Lower leg skin (tissue), 3 donors: ENCODE data around the gene HMGN2.

Experiments
- POLR2A ChIP-seq, 2 donors: fragments of 450-650 bp; IDR thresholded peaks; one replicate each; pipeline ENCODE4 v1.6.1; 2016 to 2017; ENCODE audit warnings: antibody characterized with exemption in 2 of 2, mild to moderate bottlenecking in 1 of 2, moderate library complexity in 1 of 2
- TF ChIP-seq, protein P1 (sequence below), 3 donors: fragments of 450-650 bp; IDR thresholded peaks; one replicate each; pipeline ENCODE4 v1.5.1; 2016; ENCODE audit warnings: antibody characterized with exemption in 3 of 3, mild to moderate bottlenecking in 3 of 3, moderate library complexity in 2 of 3

DNA sequence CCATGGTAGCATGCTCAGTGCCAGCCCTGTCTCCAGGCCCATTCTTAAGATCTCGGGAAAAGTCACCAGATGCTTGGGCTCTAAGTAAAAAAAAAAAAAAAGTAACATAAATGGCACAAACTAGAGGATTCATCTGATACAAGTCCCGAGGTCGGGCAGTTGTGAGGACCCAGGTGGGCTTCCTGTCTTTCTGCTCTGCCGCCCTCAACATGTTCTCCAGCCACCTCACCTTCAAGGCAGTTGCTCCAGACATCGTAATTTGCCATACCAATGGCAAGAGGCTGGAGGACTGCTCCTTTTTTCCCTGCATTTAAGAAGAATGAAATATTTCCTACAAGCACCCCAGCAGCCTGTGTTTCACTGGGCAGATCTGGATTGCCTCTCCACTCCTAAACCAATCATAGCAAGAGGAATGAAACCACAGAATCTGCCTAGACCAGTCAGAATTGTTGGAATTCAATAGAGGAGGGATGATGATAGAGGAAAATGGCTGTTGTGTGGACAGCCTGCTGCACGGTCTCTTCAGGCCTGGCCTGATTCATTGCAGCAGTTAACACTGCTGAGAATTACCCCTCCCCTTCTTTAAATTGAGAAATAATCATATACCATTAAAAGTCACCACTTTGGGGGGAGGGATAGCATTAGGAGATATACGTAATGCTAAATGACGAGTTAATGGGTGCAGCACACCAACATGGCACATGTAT, 5.4 kb downstream of the HMGN2 start:
- TF ChIP-seq, protein P1, sequence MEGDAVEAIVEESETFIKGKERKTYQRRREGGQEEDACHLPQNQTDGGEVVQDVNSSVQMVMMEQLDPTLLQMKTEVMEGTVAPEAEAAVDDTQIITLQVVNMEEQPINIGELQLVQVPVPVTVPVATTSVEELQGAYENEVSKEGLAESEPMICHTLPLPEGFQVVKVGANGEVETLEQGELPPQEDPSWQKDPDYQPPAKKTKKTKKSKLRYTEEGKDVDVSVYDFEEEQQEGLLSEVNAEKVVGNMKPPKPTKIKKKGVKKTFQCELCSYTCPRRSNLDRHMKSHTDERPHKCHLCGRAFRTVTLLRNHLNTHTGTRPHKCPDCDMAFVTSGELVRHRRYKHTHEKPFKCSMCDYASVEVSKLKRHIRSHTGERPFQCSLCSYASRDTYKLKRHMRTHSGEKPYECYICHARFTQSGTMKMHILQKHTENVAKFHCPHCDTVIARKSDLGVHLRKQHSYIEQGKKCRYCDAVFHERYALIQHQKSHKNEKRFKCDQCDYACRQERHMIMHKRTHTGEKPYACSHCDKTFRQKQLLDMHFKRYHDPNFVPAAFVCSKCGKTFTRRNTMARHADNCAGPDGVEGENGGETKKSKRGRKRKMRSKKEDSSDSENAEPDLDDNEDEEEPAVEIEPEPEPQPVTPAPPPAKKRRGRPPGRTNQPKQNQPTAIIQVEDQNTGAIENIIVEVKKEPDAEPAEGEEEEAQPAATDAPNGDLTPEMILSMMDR (IDR thresholded peaks at IDR 0.05), result no peak
- TF ChIP-seq POLR2A (IDR thresholded peaks at IDR 0.05), result no peak
